AG20443 (cell line): ENCODE data around the gene DPP6.

Experiments used
- DNase-seq: peaks from one replicate; pipeline ENCODE4 v3.0.0; 2012; ENCODE audit warnings: low spot score, mixed read lengths

DPP6 gene

DNA sequence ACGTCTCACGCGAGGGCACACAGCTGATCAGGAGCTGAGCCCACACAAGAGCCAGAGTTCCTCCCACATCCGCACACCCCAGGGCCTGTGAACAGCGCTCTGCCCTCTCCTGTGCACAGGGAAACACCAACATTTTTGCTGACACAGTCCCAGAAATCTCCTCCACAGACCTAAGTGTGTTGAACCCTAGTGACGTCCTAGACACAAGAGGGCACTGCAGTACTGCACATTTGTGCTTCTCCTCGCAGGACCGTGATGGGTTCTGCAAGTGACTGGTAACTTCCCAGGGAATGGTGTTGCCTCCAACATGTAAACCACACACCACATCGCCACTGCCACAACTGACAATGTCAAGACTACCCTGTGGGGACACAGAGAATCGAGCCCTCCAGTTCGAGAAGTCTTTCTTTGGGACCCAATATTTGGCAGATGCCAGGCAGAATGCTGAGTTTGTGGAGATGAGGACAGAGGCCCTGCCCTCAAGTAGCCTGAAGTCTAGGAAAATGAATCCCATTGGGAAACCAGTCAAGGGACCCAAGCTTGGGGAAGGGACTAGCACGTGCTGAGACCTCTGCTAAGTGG lies 780.5 kb downstream of the DPP6 start:
- DNase-seq = no peak

DNA sequence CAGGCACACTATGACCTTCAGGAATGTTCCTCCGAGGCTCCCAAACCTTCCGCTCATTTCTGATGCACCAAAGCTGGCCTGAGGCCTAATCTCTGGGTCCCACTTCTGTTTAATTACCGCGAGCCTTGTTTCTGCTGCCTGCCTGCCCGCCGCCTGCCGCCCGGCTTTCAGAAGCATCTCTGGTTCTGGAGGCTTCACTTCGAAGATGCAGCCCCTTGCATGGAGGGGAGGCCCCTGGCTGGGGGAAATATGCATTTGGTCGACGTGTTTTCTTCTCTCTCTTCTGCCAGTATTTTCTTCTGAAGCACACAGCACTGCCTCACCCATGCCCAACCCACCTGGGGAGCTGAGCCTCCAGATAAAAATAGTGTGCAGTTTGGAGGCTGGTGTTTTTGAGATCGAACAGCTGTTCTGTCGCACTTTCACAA lies 783.8 kb downstream of the DPP6 start:
- DNase-seq = no peak

DNA sequence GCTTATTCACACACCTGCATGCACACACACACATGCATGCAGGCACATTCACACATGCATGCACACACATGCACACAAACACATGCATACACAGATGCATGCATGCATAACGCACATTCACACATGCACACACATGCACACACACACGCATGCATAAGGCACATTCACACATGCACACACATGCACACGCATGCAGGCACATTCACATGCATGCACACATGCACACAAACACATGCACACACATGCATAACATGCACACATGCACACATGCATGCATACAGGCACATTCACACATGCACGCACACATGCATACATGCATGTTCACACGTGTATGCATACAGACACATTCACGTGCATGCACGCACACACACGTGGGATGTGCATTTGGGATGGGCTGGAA lies 784.9 kb downstream of the DPP6 start:
- DNase-seq = no peak

DNA sequence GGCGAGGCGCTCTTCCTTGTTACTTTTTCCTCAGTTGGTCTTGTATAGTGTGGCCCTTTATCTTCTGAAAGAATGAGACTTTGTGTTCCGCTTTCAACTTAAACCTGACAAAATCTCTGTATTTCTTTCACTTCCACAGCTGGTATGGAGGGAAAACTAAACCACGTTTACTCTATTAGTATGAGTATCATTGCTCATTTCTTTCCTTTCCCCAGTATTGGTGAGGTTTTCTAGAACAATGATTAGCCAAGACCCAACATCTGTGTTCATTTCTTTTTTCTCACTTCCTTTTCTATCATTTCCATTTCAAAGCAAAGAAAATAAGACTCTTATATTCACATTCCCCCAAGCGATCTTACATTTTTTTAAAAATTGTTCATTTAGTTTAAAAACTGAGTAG lies 785.4 kb downstream of the DPP6 start:
- DNase-seq = no peak

DNA sequence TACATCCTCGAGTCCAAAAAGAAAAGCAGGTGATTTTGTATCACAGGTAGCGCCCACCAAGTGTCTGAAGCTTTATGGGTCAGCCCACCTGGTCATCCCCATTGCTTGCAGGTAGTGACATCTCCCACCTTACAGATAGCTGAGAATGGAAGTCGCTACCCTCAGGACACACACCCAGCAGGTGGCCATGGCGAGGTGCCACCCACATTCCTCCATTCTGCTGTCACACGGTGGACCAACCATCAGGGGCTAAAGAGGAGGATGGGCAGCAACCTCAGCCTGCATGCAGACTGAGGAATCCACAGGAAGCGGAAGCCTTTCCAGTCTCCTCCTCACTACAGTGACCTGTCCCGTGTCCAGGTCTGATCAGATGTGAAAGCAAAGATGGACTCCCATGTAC lies 787.9 kb downstream of the DPP6 start:
- DNase-seq = no peak

DNA sequence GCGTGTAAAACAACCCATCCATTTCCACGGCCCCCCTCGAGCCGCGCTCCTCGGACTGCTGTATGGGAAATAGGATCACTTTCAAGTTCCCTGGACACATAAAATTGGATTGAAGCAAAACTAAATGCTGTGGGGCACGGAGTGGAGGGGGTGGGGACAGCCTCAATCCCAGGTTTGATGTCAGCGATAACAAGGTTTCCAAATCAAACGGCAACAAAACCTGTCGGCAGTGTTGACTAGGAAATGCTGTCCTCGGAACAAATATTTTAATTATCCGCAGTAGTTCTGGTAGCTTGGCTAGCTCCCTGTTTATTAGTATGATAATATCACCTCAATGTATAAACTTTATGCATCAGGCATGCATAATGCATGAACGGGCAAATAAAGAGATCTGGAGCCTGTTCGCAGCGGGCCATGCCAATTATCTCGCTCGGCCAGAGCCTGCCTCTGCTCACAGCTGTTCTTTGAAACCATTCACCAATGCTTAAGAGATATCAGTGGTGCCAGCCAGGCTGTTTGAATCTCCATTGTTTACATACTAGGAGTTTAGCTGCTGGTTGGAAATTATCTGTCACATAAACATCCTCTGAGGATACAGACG lies 789.6 kb downstream of the DPP6 start:
- no peak for DNase-seq

DNA sequence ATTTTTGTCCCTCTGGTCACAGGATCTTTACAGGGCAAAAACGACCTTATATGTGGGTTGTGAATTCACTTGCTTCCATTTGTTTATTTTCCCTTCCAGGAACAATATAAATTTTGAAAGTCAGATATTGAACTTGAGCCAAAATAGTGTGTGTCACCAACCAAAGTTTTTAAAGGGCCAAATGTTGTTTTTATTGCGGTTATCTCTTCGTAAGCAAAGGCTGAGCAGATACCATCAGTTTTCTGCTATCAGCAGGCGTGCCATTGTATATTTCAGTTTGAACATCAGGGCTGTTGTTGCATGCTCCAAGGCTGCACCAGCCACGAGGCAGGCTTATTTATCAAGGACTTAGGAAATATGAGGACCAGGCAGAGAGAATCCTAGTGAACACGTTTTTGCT lies 790.4 kb downstream of the DPP6 start:
- DNase-seq = no peak

DNA sequence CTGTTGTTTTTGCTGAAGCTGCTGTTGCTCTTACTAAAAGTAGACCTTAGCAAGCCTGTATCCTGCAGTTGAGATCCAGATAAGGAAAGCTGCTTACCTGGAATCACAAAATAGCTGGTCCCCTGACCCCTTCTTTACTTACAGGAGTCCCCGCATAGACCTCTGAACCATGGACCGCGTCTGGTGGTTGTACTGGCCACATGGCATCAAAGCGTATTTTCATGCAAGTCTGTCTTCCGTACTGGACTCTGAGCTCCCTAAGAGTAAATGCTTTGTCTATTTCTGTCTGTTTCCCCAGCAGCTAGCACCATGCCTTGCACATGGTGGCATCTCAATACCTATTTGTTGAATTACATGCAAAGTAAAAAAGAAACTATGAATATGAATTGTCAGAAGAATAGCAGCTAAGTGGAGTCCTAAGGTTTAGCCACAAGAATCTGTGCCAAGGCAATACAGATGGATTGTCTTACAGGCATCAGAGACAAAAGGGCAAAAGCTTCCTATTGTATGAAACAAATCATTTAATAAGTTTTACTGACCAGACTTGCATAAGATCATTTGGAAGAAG lies 791.6 kb downstream of the DPP6 start:
- DNase-seq = no peak

DNA sequence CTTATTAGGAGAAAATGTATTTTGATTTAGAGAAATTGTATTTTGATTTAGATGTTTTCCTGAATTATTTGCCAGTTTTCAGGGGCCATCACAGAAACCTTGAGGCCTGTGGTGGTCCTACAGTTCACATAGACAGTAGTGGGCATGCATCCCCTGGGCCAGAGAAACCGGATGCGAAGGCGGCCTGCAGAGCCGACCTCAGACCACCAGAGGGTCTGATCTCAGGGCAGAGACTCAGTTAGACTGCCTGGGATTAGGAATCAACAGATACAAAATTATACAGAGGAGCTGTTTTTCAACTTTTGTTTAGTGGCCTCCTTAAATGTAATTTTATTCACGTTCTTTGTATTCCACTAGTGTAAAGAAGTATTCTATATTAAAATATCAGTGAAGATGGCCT lies 792.3 kb downstream of the DPP6 start:
- DNase-seq = no peak

DNA sequence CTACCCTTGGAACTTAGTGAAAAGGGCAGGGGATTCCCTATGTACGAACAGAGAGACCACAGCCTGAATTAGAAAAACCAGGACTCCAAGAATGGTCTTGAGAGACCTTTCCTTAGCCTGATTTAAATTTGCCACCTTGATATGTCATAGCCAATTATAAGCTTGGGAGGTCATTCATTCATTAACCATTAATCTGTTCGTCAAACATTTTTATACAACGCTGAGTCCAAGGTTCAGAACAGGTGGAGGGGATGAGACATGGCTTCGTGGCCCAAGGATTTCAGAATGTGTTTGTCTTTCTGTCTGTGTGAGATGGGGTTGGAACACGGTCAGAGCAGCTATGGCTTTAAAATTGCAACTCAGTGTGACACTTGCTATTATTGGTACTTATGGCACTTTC lies 792.8 kb downstream of the DPP6 start:
- DNase-seq = no peak

DNA sequence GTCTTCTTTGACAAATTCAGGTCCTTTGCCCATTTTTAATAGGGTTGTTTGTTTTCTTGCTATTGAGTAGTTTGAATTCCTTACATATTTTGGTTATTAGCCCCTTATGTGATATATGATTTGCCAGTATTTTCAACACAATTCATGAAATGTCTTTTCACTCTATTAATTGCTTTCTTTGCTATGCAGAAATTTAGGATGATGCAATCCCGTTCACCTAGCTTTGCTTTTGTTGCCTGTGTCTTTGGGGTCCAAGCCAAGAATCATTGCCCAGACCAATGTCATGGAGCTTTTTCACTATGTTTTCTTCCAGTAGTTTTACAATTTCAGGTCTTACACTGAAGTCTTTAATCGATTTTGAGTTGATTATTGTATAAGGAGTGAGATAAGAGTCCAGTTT lies 796.3 kb downstream of the DPP6 start:
- DNase-seq = no peak

DNA sequence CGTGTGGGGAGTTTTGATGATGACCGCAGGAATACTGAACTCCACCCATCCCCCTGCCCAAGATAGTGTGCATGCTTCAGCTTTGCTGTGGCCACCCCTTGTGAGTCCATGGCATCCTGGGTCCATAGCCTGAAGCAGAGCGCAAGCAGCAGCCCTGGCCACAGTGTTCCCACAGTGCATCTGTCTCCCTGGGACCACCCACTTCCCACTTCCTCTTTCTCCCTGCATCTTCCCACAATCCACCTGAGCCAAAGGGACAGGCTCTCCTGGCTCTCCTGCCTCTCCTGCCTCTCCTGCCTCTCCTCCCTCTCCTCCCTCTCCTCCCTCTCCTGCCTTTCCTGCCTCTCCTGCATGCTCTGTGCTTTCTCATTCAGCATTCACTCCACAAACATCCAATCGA lies 800.0 kb downstream of the DPP6 start:
- DNase-seq = no peak

DNA sequence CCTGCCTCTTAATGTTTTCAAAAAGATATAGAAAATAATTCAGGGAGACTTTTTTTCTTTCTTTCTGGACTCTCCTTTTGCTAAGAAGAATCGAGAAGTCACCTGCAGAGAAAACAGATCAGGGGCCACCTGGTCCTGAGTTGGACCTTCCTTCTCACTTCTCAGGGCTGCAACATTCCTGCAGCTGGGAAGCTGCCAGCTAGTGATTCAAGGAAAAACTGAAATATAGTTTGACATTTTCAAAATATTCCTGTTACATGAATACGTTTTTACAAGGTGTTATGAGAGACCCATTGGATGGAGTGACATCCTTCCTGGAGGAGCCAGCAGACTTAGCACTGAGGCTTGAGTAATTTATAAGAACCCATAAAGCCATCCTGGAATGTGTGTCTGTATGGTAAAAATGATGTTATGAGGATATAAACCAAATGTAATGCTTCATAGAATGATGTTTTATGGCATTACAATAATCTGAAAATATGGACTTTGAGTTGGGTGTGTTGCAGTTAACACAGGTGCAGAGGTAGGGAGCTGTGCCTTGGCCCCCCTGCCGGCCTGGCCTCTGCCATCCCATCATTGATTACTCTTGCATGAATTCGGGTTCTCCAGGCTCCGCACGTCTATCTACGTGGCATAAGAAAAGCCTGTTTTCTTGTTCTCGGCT lies 801.0 kb downstream of the DPP6 start:
- no peak for DNase-seq

DNA sequence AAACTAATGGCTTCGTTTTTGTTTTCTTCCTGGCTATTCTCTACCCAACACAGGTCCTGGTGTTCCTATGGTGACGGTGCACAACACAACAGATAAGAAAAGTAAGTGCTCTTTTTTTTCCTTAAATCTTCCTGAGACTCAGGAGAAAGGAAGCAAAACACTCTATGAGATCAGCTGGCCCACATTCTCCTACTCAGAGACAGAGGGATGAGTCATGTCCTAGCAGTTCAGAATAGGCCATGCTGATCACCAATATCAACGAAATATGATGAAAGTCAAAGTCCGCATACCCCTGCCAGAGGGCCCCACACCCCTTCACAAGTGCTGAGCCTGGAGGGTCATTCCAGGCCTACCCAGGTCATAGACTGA lies 801.5 kb downstream of the DPP6 start:
- no peak for DNase-seq

DNA sequence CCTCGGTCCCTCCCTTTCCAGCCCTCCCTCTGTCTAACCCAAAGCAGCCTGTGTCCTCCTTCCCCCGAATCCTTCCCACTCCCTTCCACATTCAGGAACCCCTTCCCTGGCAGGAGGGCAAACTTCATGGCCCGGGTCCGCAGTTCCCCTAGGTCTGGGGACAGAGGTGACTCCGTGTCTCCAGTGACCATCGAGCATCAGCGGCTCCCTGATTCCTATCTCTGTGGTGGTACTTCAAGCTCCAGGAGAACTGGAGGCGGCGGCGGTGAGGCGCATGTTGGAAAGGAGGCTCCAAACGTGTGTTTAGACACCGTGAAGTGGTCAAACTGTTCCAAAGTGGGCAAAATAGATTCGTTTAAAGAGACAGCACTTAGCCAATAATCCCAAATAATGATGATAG lies 802.6 kb downstream of the DPP6 start:
- DNase-seq = no peak

DNA sequence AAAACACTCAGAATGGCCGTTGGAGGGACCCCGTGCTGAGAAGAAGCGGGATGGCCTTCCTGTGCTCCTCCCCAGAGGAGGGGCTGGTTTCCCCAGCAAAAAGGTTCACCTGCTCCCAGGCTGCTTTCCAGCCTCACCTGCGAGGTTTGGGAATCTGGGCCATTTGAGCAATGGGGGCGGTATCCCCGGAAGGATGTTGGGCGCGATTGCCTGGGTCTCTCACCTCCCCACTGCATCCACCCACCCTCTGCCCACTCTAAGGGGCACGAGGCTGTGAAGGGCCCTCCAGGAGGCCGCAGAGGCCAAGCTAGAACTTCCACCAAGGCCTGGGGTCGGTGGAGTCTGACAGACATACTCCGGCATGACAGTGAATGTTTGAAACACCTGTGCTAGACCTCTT lies 803.2 kb downstream of the DPP6 start:
- DNase-seq = no peak

DNA sequence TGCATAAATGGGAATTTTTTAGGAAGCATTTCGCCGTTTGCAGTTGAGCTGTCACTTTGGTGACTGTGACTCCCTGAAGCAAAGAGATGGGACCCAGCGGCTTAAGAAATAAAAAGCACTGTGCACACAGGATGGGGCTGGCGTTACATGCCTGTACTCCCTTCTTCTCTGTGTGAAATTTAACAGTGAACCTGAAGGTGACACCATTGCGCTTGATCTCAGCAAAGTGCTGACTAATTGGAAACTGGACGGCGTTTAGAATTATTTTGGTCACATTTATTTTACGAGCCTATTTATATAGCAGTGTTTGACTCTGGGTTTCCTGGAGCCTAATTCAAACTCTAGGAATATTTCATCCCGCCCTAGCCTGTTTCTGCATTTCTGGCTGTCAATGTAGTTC lies 804.5 kb downstream of the DPP6 start:
- DNase-seq = no peak

DNA sequence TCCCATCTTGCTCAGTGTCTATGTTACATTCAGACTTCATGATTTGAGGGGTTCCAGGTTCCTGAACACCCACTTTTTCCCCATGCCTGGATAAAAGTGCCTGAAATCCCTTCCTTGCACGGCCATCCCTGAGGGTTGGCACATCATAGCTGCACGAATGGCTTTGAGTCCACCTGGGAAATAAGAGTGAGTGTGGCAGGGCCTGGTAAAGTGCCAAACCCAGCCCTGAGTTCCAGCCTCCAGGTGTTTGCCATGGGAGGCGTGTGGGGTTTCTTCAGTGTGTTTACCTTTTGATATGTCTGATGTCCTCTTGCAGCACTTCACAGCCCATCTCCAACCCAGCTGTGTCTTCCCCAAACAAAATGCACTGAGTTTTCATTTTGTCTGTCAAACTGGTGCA lies 805.0 kb downstream of the DPP6 start:
- DNase-seq = no peak

DNA sequence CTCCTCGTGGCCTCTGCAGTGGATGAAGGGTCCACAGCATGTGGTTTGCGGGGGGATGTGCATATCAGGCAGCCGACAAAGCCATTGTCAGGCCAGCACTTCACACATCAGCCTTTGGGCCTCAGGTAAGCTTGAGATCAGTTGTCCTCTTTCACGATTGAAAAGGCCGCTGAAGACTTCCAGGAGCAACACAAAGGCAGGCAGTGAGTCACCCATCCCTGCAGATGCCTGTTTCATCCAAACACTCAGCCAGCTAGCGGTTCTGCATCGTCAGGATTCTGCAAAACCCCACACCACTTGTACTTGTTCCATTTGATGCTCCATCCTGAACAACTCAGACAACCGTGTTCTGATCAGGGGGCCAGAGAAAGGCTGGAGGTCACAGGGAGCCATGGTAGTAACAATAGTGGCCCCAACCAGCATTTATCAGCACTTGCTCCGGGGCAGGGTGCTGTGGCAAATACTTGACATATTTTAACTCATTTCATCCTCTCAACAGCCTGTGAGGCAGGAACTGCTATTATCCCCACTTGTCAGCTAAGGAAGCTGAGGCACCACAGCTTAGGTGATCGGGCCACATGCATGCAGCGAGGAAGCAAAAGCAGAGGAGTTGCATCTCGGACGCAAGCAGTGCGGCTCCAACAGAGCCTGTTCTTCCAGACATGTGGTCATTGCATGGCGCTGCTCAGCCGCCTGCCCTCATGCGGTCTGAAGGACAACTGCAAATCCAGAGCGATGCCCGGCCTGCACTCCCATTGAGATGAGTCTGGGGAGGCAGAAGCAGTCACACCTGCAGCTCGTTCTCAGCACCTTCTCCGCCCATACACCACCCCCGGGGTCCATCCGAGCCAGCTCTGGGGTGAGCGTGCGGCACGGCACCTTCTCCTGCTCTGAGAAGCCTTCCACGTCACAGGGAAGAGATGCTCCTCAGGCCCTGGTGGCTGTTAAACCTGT lies 805.8 kb downstream of the DPP6 start:
- no peak for DNase-seq

DNA sequence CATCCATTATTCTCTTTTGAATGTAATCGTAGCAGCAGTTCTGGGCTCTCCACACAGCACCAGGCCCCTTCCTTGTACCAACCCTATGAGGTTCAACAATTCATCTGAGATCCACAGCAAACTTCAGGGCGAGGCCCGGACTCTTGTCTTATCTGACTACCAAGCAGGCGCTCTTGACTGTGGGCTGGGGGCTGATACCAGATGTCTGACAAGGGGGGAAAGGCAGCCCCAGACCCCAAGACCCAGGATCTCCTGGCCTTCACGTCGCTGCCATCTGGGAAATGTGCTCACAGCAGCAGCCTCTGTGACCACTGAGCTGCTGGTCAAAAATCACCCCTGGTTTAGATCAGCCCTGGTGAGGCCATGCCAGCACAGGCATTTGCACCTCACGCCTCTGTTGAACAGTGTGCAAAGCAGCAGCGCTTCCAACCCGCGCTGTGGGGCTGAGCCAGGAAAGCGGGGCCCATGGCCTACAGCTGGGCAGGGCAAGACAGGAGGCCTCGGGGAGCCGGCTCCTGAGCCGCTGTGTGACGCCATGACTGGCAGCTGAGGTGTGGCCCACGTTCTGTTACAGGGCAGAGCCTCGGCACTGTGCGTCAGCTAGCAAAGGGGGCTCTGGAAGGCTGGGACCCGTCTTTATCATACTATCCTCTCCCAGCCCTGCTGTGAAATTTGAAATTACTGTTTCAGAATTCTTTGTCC lies 806.8 kb downstream of the DPP6 start:
- no peak for DNase-seq

DNA sequence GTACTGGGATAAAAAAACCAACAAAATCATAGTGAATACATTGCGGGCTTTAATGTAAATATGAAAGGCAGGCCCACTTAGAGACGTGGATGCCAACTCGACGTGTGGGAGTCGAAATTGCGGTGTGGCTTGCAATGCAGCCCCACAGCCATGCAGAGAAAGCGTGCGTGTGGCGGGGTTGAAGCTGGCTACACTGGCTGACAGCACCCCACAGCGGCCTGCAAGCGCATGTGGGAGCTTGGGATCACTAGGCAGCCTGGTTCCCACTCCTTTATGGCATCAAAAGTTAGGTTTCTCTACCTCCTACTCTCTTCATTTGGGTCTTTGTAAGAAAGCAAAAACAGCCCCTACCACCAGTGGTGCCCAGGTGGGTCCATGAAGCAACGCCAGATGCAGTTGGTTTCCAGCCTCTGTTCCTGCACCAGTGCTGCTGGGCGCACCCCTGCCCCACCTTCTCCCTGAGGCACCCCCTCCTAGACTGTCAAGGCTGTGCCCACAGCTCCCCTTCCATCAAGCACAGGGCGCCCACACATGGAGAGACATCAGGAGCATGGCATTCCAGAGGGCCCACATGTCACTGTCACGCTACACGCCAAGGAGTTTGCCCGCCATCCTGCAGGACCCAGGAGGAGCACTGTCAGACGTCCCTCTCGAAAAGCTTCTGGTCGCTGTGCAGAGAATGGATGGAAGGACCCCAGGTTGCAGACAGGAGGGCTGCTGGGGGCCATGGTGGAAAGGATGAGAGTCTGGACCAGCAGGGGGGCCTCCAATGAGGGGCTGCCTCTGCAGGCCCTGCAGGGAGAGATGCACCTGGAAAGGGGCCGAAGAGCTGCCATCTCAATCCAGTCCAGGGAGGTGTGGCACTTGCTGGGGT lies 807.8 kb downstream of the DPP6 start:
- DNase-seq = no peak
